HG02981 (cell line): Measurements from ENCODE around the gene MPND.

Experiments used
- ATAC-seq: cut with Tn5 transposase; IDR thresholded peaks from one replicate; pipeline ENCODE4 v1.9.1; 2021; ENCODE audit warnings: mild to moderate bottlenecking, moderate library complexity; ENCODE audit not compliant: unreplicated experiment

The MPND gene, protein sequence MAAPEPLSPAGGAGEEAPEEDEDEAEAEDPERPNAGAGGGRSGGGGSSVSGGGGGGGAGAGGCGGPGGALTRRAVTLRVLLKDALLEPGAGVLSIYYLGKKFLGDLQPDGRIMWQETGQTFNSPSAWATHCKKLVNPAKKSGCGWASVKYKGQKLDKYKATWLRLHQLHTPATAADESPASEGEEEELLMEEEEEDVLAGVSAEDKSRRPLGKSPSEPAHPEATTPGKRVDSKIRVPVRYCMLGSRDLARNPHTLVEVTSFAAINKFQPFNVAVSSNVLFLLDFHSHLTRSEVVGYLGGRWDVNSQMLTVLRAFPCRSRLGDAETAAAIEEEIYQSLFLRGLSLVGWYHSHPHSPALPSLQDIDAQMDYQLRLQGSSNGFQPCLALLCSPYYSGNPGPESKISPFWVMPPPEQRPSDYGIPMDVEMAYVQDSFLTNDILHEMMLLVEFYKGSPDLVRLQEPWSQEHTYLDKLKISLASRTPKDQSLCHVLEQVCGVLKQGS

DNA sequence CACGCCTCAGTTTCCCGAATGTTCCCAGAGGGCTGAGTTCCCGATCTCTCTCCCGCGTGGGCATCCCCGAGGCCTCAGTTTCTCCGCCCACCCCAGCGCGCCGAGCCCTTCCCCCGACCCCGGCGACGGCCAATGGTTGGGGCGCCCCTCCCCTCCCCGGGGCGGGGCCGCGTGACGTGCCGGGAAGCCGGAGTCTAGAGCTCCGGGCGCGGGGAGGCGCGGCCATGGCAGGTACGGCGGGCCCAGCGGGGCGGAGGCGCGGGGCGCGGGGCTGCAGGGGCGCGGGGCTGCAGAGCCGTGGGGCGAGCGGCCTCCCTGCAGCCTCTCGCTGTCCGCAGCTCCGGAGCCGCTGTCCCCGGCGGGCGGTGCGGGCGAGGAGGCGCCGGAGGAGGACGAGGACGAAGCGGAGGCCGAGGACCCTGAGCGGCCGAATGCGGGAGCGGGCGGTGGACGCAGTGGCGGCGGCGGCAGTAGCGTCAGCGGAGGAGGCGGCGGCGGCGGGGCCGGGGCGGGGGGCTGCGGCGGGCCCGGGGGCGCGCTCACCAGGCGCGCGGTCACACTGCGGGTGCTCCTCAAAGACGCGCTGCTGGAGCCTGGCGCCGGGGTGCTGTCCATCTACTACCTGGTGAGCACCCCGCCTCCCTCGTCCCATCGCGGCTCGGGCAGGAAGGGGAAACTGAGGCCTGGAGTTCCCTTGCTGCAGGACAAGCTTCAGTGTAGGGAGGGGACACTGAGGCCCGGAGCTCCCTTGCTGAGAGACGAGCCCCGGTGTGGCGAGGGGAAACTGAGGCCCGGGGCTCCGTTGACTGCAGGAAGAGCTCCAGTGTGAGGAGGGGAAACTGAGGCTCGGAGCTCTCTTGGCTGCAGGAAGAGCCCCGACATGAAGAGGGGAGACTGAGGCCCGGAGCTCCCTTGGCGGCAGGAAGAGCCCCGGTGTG is at the start of gene MPND:
MPND (plus strand) TSS at position 193 of the 938 bp plus-strand sequence; CDS start at position 225, 32 bp downstream.
- ATAC-seq = peak; percentile 52

DNA sequence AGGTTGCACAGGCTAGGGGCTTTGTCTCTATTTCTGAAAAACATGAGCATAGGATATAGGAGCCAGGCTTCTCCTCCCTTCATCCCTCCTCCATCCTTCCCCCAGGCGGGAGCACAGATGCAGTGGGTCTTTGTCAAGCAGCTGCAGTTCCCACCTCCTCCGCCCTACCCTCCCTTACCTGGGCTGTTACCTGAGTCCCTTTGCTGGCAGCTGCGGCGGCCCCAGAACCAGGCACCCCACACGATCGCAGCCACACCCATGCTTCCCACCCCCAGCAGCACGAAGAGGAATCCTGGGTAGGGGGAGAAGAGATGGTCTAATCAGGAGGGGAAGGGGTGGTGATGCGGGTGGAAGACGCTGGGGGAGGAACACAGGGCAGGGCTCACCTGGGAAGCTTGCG is 49.0 kb upstream of the MPND start:
- no peak for ATAC-seq

DNA sequence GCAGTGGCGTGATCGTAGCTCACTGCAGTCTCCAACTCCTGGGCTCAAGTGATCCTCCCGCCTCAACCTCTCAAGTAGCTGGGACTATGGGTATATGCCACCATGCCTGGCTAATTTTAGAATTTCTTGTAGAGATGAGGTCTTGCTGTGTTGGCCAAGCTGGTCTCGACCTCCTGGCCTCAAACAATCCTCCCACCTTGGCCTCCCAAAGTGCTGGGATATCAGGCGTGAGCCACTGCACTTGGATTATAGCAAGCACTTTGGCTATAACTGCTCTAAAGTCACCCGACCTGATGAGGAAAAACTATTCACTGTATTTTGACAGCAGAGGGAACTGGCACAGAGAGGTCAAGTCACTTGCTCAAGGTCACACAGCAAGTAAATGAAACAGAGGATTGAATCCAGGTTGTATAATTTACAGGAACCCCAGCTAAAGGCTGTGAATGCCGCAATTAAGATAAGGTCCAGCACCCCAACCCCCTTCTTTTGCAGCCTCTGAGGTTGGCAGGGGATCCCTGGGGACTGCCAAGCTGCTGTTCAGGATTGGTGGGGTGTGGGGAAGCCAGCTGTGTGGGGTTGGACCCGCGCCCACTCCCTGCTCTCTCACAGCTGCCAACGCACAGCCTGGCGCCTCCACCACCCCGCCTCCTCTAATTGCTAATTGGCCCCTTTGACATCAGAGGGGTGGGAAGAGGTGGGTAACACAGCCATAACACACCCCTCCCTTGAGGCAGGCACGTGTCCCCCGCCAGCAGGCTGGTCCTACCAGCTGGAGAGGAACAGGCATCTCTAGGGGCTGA is 47.2 kb upstream of the MPND start:
- ATAC-seq = no peak

DNA sequence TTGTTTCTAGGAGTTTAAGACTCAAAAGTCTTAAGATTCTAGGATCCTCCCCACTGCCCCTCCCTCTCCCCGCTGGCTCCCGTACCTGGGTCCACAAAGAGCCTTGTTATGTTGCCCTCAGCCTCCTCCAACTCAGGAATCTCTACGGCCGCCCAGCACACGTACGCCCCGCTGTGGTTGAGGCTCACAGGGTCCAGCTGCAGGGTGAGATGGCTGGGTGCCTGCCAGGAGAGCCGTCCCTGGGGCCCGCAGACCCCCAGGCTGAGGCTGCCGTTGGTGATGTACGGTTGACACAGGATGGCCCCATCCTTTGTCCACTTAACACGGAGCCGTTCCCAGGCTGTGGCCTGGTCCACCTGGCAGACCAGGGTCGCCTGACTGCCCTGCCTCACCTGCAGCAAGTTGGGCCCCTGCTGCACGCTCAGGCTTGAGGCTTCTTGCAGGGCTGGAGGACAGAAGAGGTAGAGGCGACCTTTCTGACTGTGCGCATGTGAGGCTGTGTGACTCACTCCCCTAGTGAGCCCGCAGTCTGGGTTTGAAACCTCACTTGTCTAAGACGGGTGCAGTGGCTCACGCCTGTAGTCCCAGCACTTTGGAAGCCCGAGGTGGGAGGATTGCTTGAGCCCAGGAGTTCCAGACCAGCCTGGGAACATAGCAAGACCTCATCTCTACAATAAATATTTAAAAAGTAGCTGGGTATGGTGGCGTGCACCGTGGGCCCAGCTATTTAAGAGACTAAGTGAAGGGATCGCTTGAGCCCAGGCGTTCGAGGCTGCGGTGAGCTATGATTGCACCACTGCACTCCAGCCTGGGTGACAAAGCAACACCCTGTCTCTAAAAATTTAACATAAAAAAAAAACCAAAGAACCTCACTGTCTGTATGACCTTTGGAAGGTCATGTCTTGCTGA is 45.2 kb upstream of the MPND start:
- no peak for ATAC-seq

DNA sequence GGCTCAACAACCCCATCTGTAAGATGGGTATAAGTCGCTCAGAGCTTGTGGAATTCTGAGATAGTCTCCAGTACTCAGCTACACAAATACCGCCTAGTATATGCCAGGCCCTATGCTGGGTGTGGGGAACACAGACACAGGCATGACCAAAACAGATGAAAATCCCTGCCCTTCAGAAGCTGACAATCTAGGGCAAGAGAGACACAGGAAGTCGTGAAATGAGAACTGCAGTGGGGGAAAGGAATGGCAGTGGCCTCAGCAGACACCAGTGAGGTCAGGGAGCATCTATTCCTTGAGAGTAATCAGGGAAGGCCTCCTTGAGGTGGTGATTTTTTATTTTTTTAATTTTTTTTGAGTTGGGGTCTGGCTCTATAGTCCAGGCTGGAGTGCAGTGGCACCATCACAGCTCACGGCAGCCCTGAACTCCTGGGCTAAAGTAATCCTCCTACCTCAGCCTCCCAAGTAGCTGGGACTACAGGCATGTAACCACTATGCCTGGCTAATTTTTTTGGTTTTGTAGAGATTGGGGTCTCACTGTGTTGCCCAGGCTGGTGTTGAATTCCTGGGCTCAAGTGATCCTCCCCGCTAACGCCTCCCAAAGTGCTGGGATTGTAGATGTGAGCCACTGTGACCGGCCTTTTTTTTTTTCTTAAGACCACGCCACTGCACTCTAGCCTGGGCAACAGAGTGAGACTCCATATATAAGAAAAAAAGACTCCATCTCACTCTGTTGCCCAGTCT is 44.4 kb upstream of the MPND start:
- no peak for ATAC-seq

DNA sequence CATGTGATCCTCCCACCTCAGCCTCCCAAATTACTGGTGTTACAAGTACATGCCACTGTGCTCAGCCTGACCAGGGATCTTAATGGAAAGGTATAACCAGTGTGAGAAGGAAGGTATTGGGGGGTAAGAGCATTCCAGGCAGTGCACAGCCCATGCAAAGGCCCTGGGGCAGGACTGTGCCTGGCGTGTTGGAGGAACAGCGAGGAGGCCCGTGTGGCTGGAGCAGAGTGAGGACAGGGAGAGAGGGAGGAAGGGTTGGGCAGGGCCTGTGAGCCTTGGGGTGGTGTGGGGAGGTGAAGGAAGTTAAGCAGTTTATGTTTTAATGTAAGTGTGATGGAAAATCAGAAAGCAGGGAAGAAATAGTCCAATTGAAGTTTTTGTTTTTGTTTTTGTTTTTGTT is 42.8 kb upstream of the MPND start:
- no peak for ATAC-seq

DNA sequence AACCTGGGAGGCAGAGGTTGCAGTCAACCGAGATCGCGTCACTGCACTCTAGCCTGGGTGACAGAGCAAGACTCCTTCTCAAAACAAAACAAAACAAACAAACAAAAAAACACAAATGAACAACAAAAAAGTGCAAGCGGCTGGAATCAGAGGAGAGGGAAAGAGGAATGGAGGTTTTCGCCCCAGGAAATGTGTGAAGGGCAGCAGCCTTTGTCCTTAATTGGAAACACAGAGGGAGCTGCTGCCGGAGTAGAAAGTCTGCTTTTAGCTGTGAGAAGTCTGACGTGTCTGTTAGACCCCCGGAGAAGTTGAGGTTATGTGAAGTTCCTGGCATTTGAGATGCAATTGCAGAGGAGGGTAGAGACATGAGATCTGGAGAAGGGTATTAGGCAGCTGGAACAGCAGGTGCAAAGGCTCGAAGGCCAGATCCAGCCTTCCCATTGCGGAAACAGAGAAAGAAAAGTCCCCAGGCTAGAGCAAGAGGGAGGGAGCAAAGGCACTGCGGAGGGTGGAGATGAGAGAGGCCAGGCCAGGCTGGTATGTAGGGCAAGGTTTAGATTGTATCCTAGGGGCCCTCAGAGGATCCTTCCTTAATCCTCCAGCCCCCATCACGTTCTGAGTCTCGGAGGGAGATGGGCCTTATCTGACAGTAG is 41.6 kb upstream of the MPND start:
- no peak for ATAC-seq

DNA sequence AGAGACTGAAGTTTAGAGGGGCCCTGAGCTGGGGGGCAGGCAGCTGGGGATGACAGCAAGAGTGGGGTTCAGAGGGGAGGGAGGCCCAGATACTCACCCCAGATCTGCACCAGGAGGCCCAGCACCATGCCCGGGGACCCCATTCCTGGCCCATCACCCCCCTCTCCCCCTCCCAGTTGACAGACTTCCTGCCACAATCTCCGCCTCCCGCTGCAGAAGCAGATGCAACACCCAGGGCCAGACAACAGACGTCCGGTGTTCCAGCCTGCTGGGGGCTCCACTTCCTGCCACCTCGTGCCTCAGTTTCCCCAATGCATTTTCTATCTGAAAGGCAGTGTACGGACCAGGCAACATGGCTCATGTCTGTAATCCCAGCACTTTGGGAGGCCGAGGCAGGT is 41.1 kb upstream of the MPND start, which contains the start of gene TMIGD2:
TMIGD2 (minus strand) TSS at position 147 of the 398 bp plus-strand sequence; CDS start at position 143, 4 bp downstream.
- no peak for ATAC-seq

DNA sequence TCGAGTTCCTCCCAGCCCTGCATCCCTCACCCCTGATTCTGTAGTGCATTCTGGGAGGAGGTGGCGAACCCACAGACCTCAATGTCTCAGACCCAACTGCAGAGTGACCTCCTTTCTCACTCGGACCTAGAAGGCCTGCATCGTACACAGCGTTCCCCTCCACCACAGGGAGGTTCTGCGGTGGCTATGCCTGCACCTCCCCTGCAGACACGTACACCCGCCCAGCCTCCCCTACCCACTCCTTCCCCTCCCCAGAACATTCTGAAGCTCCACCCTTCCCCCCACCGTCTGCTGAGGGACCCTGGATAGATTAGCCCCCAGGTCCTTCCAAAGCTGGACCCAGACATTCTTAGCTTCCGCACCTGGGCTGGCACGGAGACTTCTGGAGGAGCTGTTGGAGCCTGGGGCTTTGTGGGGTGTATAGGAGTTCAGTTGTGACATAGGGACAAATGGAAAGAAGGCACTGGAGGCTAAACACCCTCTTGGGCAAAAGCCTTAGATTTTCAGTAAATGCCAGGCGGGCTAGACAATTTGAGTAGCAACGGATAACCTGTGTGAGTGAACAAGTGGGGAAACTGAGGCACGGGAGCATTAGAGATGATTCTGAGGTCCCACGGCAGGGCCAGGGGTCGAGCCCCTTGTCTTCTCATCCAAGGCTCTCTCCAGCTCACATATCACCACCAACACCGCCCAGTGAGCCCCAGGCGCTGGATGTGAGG is 39.4 kb upstream of the MPND start:
- no peak for ATAC-seq

DNA sequence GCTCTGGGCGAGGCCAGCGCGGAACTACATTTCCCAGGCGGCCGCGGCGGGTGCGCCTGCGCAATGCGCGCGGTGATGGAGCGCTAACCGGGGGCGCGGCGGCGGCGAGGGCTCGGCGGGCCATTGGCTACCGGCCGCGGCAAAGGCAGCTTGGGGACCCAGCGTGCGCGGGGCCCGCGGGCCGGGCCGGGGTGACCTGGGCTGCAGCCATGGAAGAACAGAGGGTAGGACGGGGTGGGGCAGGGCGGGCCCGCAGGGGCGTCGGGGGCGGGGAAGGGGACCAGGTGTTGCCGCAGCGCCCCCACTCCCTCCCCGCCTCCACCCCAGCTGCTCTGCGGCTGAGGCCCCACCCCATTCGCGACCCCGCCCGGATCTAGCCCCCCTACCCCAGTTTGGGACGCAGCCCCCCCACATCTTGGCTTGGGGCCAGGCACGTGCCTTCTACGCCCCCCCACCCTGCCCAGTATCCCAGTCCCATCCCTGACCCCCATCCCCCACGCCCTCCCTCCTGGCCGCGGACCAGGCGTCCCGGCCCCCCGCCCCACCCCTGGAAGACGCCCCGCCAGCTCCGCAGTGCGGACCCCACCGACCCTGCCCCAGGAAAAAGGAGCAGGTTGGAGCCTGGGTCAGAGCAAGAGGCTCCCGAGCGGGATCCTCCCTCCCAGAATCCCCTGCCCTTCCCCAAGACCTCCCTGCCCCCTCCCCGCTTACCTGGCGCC is 38.7 kb upstream of the MPND start, which contains the start of gene FSD1:
FSD1 (plus strand) TSS at position 61 of the 719 bp plus-strand sequence; CDS start at position 210, 149 bp downstream.
- ATAC-seq = no peak

DNA sequence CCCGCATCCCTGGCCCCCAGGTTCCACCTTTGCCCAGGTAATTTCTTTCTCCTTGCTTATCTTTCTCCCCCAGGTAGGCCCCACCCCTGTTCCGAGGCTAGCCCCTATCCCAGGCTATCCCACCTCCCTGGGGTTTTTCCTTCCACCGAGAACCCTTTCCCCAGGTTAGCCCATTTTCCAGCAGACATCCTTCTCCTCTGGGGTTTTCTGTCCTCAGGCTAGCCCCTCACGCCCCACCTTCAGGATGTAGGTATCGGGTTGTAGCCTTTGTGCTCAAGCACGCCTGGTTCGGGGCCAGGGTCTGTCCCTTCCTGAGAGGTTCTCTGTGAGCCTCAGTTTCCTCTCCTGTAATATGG is 38.1 kb upstream of the MPND start:
- ATAC-seq = no peak

DNA sequence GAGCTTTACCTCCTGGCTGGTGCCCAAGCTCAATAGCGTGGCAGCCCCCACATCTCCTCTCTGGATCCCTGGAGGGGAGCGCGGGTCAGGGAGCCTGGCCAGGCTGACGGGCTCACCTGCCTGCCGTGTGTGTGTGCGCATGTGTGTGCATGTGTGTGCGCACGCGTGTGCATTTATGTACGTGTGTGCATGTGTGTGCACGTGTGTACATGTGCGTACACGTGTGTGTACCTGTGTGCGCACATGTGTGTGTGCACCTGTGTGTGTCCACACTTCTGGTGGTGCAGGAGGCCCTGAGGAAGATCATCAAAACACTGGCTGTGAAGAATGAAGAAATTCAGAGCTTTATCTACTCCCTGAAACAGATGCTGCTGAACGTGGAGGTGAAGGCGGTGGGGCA is 37.7 kb upstream of the MPND start:
- no peak for ATAC-seq

DNA sequence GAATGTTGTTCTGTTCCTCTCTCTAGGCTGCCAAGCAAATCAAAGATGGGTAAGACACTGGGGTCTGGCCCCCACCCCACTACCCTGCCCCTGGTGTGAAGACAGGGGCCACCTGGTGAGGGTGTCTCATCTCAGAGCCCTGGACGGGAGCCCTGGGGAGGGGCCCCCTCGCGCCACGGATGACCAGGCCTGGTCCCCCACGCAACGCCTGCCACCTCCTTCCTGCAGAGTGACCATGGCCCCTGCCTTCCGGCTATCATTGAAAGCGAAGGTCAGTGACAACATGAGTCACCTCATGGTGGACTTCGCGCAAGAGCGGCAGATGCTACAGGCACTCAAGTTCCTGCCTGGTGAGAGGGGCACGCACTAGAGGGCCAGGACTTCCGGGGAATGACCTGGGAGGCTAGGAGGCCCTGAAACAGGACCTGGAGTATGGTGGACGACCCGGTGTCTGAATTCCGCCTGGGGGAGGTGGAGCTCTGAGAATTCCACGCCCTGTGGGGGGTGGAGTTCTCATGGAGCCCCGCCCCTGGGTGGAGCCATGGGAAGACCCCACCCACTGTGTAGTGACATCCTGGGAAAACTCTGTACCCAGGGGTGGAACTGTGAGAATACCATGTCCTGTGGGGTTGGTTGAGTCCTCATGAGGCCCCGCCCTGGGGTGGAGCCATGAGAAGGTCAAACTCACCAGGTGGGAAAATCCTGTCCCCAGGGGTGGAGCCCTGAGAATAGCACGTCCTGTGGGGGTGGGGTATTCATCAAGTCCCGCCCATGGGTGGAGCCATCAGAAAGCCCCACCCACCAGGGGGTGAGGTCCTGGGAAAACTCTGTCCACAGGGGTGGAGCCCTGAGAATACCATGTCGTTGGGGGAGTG is 32.9 kb upstream of the MPND start:
- ATAC-seq = no peak

DNA sequence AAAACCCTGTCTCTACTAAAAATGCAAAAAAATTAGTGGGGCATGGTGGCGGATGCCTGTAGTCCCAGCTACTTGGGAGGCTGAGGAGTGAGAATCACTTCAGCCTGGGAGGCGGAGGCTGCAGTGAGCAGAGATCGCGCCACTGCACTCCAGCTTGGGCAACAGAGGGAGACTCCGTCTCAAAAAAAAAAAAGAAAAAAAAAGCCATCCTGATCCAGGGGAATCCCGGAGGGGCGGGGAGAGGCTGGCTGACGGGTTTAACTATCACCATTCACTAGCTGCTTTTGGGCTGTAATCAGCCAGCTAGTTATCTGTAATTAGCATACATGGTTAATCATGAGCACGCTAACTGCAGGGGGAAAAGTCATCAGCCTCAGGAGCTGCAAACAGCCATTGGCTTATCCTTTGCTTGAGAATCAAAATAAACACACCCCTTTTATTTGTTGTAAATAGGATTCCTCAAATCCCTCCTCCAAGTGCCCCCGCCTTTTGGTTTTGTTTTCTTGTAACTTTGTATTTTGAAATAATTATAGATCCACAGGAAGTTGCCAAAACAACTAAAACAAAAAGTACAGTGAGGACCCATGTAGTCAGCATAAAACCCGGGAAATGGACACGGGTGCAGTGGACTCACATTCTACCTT is 29.4 kb upstream of the MPND start:
- no peak for ATAC-seq

DNA sequence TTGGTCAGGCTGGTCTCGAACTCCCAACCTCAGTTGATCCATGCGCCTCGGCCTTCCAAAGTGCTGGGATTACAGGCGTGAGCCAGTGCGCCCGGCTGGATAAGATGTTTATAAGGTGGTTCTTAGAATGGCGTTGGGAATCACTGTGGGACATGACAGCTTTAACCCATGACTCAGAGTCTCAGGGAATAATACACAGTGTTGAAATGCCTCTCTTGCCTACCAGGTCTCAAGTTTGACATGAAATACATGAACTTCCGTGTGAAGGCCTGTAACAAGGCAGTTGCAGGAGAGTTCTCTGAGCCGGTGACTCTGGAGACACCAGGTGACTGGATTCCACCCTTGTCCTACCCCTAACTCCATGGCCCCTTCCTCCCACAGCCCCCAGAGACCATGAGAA is 26.4 kb upstream of the MPND start:
- ATAC-seq = no peak

DNA sequence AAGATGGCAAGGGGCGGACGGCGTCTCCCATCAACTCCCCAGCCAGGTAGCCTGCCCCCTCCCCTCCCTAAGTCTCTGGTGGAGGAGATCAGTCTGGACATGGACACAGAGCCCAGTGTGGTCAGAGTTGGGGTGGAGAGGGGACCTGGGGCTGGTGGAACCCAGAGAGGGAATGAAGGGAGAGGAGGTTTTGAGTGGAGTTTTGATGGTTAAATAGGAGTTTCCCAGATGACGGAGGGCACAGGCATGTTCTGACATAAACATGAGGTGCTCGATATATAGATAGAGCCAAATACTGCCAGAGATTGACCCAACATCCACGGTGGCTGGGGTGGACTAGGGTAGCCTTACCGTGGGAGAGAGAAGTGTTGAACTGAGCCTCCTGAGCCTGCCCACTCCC is 24.9 kb upstream of the MPND start:
- ATAC-seq = no peak
